ENCODE measurements around the gene NAA16. TPM values are rescaled to one million over a fixed set of nuclear protein-coding genes. Genes with fewer than 3 reads are reported as not detected.

Gene NAA16
- total RNA-seq, 2 donors from 2014 or later, result 12.6 to 13.5 TPM

DNA sequence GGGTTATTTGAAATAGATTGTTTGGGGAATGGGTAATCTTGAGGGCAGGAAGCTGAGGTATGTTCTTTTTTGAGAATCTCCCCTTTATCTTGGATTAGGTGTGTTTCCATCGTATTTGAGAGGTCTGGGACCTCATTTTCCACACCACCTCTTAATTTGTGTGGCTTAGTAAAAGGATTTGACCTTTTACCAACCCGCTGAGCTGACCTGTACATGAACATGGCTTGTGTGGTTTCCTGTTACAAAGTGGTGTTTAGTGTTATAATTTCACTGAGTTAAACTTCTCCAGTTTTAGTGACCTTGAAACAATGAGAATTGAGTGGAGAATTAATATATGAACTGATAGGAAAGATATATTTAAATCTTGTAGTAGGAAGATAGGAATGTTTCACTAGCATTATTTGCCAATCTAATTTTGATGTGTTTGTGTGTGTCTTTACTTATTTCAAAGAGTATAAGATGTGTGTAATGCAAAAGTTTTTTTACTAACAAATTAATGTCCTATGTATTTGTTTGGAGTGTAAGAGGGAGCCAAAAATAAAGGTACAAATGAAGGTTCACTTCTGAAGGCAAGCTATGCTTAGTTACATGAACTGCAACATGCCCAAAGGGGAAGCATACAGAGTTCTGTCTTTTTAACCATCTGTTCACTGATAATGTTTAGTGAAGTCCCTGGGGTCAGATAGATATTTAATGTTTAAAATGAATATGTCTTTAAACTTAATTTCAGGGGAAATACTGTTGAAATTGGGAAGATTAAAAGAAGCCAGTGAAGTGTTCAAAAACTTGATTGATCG, 17.1 kb downstream of the NAA16 start:
- H3K27ac ChIP-seq, result no peak overlapping the region
- H3K9ac ChIP-seq (ENCODE audit: low read depth in 2 of 2, low read length in 2 of 2), result no peak overlapping the region
- H3K4me3 ChIP-seq, result no peak overlapping the region
- no peaks in the 10 kb centered on the region for H3K27me3 ChIP-seq
- intact Hi-C loops (cut with DNase I), result no loop called here
- H3K36me3 ChIP-seq, result no peaks in the 10 kb centered on the region
- H3K9me3 ChIP-seq, result no peaks in the 10 kb centered on the region
- DNase-seq, result no peak
- no peaks in the 10 kb centered on the region for H3K4me1 ChIP-seq
- TF ChIP-seq, protein P1, sequence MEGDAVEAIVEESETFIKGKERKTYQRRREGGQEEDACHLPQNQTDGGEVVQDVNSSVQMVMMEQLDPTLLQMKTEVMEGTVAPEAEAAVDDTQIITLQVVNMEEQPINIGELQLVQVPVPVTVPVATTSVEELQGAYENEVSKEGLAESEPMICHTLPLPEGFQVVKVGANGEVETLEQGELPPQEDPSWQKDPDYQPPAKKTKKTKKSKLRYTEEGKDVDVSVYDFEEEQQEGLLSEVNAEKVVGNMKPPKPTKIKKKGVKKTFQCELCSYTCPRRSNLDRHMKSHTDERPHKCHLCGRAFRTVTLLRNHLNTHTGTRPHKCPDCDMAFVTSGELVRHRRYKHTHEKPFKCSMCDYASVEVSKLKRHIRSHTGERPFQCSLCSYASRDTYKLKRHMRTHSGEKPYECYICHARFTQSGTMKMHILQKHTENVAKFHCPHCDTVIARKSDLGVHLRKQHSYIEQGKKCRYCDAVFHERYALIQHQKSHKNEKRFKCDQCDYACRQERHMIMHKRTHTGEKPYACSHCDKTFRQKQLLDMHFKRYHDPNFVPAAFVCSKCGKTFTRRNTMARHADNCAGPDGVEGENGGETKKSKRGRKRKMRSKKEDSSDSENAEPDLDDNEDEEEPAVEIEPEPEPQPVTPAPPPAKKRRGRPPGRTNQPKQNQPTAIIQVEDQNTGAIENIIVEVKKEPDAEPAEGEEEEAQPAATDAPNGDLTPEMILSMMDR (IDR thresholded peaks at IDR 0.05), result no peak

DNA sequence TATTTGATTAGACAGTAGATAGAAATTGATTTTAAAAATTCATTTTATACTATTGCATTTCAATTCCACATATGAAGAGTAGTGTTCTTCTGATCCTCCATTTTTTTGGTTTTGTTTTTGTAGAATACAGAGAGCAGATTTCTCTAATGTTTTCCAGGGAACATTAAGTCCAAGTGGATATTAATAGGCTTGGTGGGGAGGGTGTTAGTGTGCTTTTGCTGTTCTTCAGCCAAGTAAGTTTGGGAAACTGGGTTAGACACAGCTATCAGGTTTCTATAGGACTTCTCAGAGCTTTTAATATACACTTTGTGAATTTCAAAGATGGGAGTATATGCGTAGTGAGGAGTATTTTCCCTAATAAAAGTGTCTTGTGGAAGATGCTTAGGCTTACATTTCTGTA, 21.8 kb downstream of the NAA16 start:
- H3K27ac ChIP-seq, result no peak overlapping the region
- H3K9me3 ChIP-seq, result no peaks in the 10 kb centered on the region
- no peak for DNase-seq
- H3K4me1 ChIP-seq, result no peaks in the 10 kb centered on the region
- H3K4me3 ChIP-seq, result no peak overlapping the region
- H3K9ac ChIP-seq (ENCODE audit: low read depth in 2 of 2, low read length in 2 of 2), result no peak overlapping the region
- H3K27me3 ChIP-seq, result no peaks in the 10 kb centered on the region
- H3K36me3 ChIP-seq, result no peaks in the 10 kb centered on the region
- intact Hi-C loops (cut with DNase I), result no loop called here
- TF ChIP-seq, protein P1 (IDR thresholded peaks at IDR 0.05), result no peak

DNA sequence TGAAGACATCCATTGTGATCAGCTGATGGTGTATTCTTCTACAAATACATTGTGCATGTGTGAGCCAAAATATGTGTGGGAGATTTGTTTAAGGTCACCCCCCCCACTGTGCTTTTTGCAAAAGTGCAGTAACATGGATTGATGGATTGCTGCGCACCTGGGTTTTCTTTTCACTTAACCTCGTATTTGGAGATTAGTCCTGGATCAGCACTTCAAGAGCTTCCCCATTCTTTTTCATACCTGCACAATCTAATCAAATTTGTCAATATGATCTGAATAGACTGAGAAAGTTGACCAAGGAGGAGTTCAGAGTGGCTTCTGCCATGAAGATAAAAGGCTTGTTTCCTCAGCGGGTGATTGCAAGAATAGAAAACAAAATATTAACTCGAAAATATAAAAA, 23.7 kb downstream of the NAA16 start:
- no peak overlapping the region for H3K4me3 ChIP-seq
- TF ChIP-seq, protein P1 (IDR thresholded peaks at IDR 0.05), result no peak
- no peaks in the 10 kb centered on the region for H3K36me3 ChIP-seq
- no peak for DNase-seq
- H3K27me3 ChIP-seq, result no peaks in the 10 kb centered on the region
- no peaks in the 10 kb centered on the region for H3K9me3 ChIP-seq
- H3K4me1 ChIP-seq, result no peaks in the 10 kb centered on the region
- intact Hi-C loops (cut with DNase I), result no loop called here
- H3K27ac ChIP-seq, result no peak overlapping the region
- no peak overlapping the region for H3K9ac ChIP-seq (ENCODE audit: low read depth in 2 of 2, low read length in 2 of 2)

DNA sequence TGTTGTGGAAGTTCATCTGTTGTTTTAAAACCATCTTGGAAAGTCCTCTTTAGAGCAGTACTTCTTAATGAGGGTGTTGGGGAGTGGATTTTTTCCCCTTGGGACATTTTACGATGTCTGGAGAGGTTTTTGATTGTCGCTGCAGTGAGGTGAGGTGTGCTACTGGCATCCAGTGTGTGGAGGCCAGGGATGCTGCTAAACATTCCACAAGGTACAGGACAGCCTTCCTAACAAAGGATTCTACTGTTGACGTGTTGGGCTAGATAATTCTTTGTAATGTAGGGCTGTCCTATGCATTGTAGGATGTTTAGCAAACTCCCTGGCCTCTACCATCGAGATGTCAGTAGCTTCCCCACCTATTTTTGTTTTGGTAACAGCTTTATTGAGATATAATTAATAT, 33.3 kb downstream of the NAA16 start:
- Histone ChIP-seq H3K4me1 (no peaks in the 10 kb centered on the region), H3K27me3 (no peaks in the 10 kb centered on the region), H3K27ac (no peak overlapping the region), H3K9me3 (no peaks in the 10 kb centered on the region), H3K4me3 (no peak overlapping the region), H3K36me3 (no peaks in the 10 kb centered on the region), H3K9ac (ENCODE audit: low read depth in 2 of 2, low read length in 2 of 2) (no peak overlapping the region)
- TF ChIP-seq, protein P1 (IDR thresholded peaks at IDR 0.05), result no peak
- intact Hi-C loops (cut with DNase I), result no loop called here
- no peak for DNase-seq

DNA sequence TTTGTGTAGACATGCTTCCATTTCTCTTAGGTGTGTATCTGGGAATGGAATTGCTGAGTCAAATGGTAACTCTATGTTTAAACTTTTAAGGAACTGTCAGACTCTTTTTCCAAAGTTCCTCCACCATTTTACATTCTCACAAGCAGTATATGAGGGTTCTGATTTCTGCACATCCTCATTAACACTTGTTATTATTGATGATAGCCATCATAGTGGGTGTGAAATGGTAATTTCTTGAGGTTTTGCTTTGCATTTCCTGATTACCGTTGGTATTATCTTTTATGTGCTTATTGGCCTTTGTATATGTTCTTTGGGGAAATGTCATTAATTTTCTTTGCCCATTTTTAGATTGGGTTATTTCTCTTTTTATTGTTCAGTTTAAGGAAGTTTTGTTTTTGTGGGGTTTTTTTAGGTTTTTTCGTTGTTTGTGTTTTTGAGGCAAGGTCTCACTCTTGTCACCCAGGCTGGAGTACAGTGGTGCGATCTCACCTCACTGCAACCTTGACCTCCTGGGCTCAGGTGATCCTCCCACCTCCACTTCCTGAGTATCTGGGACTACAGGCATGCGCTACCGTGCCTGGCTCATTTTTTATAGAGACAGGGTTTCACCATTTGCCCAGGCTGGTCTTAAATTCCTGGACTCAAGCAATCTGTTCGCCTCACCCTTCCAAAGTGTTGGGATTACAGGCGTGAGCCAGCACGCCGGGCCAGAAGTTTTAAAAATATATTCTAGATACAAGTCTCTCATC, 34.3 kb downstream of the NAA16 start:
- intact Hi-C loops (cut with DNase I), result no loop called here
- H3K36me3 ChIP-seq, result no peaks in the 10 kb centered on the region

More for the DNA sequence above, 34.3 kb downstream of the NAA16 start:
- H3K27me3 ChIP-seq, result no peaks in the 10 kb centered on the region
- no peak overlapping the region for H3K4me3 ChIP-seq
- no peak for DNase-seq
- H3K9me3 ChIP-seq, result no peaks in the 10 kb centered on the region
- H3K27ac ChIP-seq, result no peak overlapping the region
- H3K4me1 ChIP-seq, result no peaks in the 10 kb centered on the region
- TF ChIP-seq, protein P1 (IDR thresholded peaks at IDR 0.05), result no peak
- no peak overlapping the region for H3K9ac ChIP-seq (ENCODE audit: low read depth in 2 of 2, low read length in 2 of 2)
